B cell (primary cell): ENCODE data around the gene ACAP3. TPM values are rescaled to one million over a fixed set of nuclear protein-coding genes. Genes with fewer than 3 reads are reported as not detected.

Source experiments
- ATAC-seq: fragments of 200-7000 bp; cut with Tn5 transposase; one replicate; pipeline ENCODE4 v1.10.0; 2021; ENCODE audit warnings: low read depth, mild to moderate bottlenecking, moderate number of reproducible peaks, moderate library complexity
- CTCF ChIA-PET: fragments of 350-600 bp; sonication (Branson Sonifier 250); formaldehyde crosslinking; loops from one replicate; lab custom pipeline; 2021; ENCODE audit warnings: antibody characterized with exemption, inconsistent platforms; lab: Charles Lee
- POLR2A ChIA-PET: fragments of 350-600 bp; sonication (Branson Sonifier 250); formaldehyde crosslinking; loops from one replicate; lab custom pipeline; 2021; ENCODE audit warnings: antibody characterized with exemption; lab: Charles Lee
- DNase-seq: peaks from one replicate; pipeline ENCODE4 v3.0.0; 2013
- H2AFZ ChIP-seq: 2 replicates; pipeline ENCODE4 v1.6.1; 2012; ENCODE audit warnings: mild to moderate bottlenecking, low read depth, low read length; ENCODE audit not compliant: insufficient read depth, poor library complexity, severe bottlenecking
- H3K27ac ChIP-seq, 2 donors: 1 replicate in 1 of 2; 2 replicates in 1 of 2; pipeline ENCODE4 v1.5.1; 2012 to 2013; ENCODE audit warnings: low read length in 2 of 2, mild to moderate bottlenecking in 2 of 2, moderate library complexity in 1 of 2
- H3K27me3 ChIP-seq, 4 experiments: fragments of 200-600 bp in 1 of 4; sonication (generic) in 1 of 4; replicated peaks in 1 of 4; 1 replicate in 2 of 4; 2 replicates in 2 of 4; pipeline versions ENCODE4 v1.6.1 to v1.7.0; 2013 to 2016; ENCODE audit warnings: low read length in 3 of 4, mild to moderate bottlenecking in 2 of 4, mixed read lengths in 1 of 4, moderate library complexity in 1 of 4; ENCODE audit not compliant: insufficient read depth in 4 of 4, control insufficient read depth in 3 of 4; ENCODE audit errors: control extremely low read depth in 1 of 4
- H3K36me3 ChIP-seq, 2 experiments: replicated peaks in 1 of 2; 1 replicate in 1 of 2; 2 replicates in 1 of 2; pipeline versions ENCODE4 v1.6.1 to v1.7.1; 2013; ENCODE audit warnings: low read length in 1 of 2; ENCODE audit not compliant: insufficient read depth in 2 of 2, control insufficient read depth in 1 of 2; ENCODE audit errors: control extremely low read depth in 1 of 2, extremely low read depth in 1 of 2
- H3K4me1 ChIP-seq, 2 donors: fragments of 200-600 bp in 1 of 2; sonication (generic) in 1 of 2; 1 replicate in 1 of 2; 2 replicates in 1 of 2; pipeline versions ENCODE4 v1.5.1 to v1.6.1; 2013 to 2017; ENCODE audit warnings: low read length in 2 of 2; ENCODE audit not compliant: control insufficient read depth in 2 of 2, insufficient read depth in 2 of 2
- H3K4me2 ChIP-seq: replicated peaks from 2 replicates; pipeline ENCODE3; 2012; ENCODE audit warnings: mild to moderate bottlenecking, low read depth, low read length; ENCODE audit not compliant: poor library complexity, severe bottlenecking
- H3K4me3 ChIP-seq, 5 experiments: fragments of 200-600 bp in 1 of 5; sonication (generic) in 1 of 5; 1 replicate in 3 of 5; 2 replicates in 2 of 5; pipeline versions ENCODE4 v1.5.1 to v1.7.0; 2011 to 2016; ENCODE audit warnings: low read length in 4 of 5, mild to moderate bottlenecking in 4 of 5, low read depth in 2 of 5, control low read depth in 1 of 5, moderate library complexity in 1 of 5; ENCODE audit not compliant: insufficient read depth in 1 of 5; ENCODE audit errors: control extremely low read depth in 1 of 5, extremely low read depth in 1 of 5
- H3K79me2 ChIP-seq: fragments of 200-600 bp; sonication (generic); one replicate; pipeline ENCODE4 v1.6.0; 2016; ENCODE audit warnings: low read length; ENCODE audit not compliant: control insufficient read depth, insufficient read depth
- H3K9ac ChIP-seq: fragments of 200-600 bp; sonication (generic); 2 replicates; pipeline ENCODE4 v1.6.1; 2017; ENCODE audit warnings: mild to moderate bottlenecking, low read length, moderate library complexity
- H3K9me3 ChIP-seq, 3 donors: one replicate each; pipeline versions ENCODE4 v1.6.1 to v1.7.1; 2013; ENCODE audit warnings: low read length in 2 of 3; ENCODE audit not compliant: control insufficient read depth in 2 of 3, insufficient read depth in 1 of 3; ENCODE audit errors: control extremely low read depth in 1 of 3
- H4K20me1 ChIP-seq: 2 replicates; pipeline ENCODE4 v1.6.0; 2012; ENCODE audit warnings: mild to moderate bottlenecking, low read length; ENCODE audit not compliant: insufficient read depth, control insufficient read depth, poor library complexity, severe bottlenecking
- H3K27ac Mint-ChIP-seq: one replicate; pipeline ENCODE4 v1.8.0; 2021; ENCODE audit warnings: mixed read lengths
- H3K27me3 Mint-ChIP-seq: one replicate; pipeline ENCODE4 v1.8.0; 2021; ENCODE audit warnings: mixed read lengths
- H3K4me1 Mint-ChIP-seq: one replicate; pipeline ENCODE4 v1.8.0; 2021; ENCODE audit warnings: mixed read lengths
- H3K4me3 Mint-ChIP-seq: one replicate; pipeline ENCODE4 v1.8.0; 2021; ENCODE audit warnings: mixed read lengths
- H3K9me3 Mint-ChIP-seq: one replicate; pipeline ENCODE4 v1.8.0; 2022; ENCODE audit warnings: mixed read lengths; ENCODE audit not compliant: insufficient read depth
- CTCF ChIP-seq: fragments of 200-600 bp; IDR thresholded peaks from one replicate; pipeline ENCODE4 v1.8.0; 2022; ENCODE audit warnings: antibody characterized with exemption, mild to moderate bottlenecking
- EZH2 ChIP-seq: IDR thresholded peaks from 2 replicates; pipeline ENCODE4 v1.6.1; 2012; ENCODE audit warnings: borderline replicate concordance, low read depth, mild to moderate bottlenecking, moderate library complexity, low read length; ENCODE audit not compliant: insufficient read depth, poor library complexity, severe bottlenecking
- WGBS: methylation state at CpG from one replicate; pipeline ENCODE4 v1.1.5; 2013; ENCODE audit warnings: missing lambda C conversion rate; ENCODE audit not compliant: insufficient coverage; 5-methylcytosine and 5-hydroxymethylcytosine counted together
- intact Hi-C: fragments of 100-400 bp; cut with micrococcal nuclease; formaldehyde crosslinking; loops from one replicate; pipeline ENCODE4 v1.10.0; 2022
- polyA plus RNA-seq: library from polyadenylated mRNA; depleted of rRNA; stranded (reverse); fragments of >200 nt; gene quantifications from 2 replicates; pipeline ENCODE4 v1.2.3, GENCODE V29; 2012
- total RNA-seq, 2 donors: library from RNA; stranded (reverse); fragments of 120-200 nt in 1 of 2; gene quantifications; 1 replicate in 1 of 2; 2 replicates in 1 of 2; pipeline versions ENCODE4 v1.2.3 to v1.2.4, GENCODE V29; 2013 to 2022

The ACAP3 gene
- total and polyA plus RNA-seq, 2 donors (not counting 1 experiment from before 2014, with no cell fraction given): 40.7 to 124 TPM

DNA sequence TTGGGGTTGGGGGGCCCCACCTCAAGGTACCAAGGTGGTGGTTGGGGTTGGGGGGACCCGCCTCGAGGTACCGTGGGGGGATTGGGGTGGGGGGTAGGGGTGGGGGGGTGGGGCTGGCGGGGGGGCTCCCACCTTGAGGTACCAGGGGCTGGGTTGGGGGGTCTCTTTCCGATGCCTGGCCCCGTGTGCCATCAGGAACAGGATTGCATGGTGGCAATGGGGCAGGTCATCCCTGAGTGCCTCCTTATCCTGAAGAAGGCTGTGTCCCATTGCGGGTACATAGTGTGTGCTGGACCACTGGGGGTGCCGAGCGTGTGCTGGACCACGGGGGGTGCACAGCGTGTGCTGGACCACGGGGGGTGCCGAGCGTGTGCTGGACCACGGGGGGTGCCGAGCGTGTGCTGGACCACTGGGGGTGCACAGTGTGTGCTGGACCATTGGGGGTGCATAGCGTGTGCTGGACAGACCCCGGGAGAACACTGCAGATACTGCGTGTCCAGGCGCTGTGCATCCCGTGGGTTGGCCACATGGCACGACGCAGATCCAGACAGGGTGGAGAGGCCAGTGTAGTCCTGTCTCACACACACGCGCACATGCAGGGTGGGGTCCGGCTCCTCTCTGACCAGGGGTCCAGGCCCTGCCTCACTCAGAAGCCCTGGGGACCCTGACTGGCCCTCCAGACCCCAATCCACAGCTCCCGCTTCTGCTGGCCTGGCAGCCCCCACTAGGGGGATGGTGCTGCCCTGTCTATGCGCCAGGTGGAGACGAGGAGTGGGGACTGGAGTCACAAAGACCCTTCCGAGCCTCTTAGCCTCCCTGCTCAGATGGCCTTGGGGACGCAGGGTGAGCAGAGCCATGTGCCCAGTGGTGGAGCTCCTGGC, 23.3 kb downstream of the ACAP3 start:
- no peak overlapping the region for H3K4me3 ChIP-seq
- intact Hi-C loops: no loop called here
- DNase-seq (no peak), ATAC-seq (no peak)
- ChIA-PET POLR2A (no interaction called here), CTCF (no interaction called here)
- H4K20me1 ChIP-seq: no peaks in the 10 kb centered on the region
- H3K9me3 ChIP-seq: no peaks in the 10 kb centered on the region
- no peak overlapping the region for H3K4me2 ChIP-seq
- Mint-ChIP-seq H3K27me3 (no peaks in the 10 kb centered on the region), H3K9me3 (no peaks in the 10 kb centered on the region), H3K27ac (no peak overlapping the region), H3K4me3 (no peak overlapping the region), H3K4me1 (peaks cover 3% of the 10 kb centered on the region)
- H3K79me2 ChIP-seq: no peaks in the 10 kb centered on the region
- H3K36me3 ChIP-seq: no peaks in the 10 kb centered on the region
- no peaks in the 10 kb centered on the region for H3K27me3 ChIP-seq
- peaks cover 0 to 3% of the 10 kb centered on the region in 2 donors for H3K4me1 ChIP-seq
- 92% methylated on average over 28 of the region's 32 CpGs for WGBS
- no peak for TF ChIP-seq CTCF
- TF ChIP-seq EZH2: no peak
- H2AFZ ChIP-seq: no peak overlapping the region
- H3K9ac ChIP-seq: no peak overlapping the region
- no peak overlapping the region for H3K27ac ChIP-seq

- H3K27ac Mint-ChIP-seq: no peak overlapping the region
- POLR2A ChIA-PET: no interaction called here
Observed at GRCh38 chr1:1283821-1284220, 23.9 kb downstream of the ACAP3 start.

More at GRCh38 chr1:1283821-1284220, 23.9 kb downstream of the ACAP3 start:
- no peak overlapping the region for H3K4me3 Mint-ChIP-seq
- H2AFZ ChIP-seq: no peak overlapping the region
- H3K27me3 Mint-ChIP-seq: no peaks in the 10 kb centered on the region
- H3K27me3 ChIP-seq: no peaks in the 10 kb centered on the region
- H3K4me2 ChIP-seq: no peak overlapping the region
- peaks cover 0 to 3% of the 10 kb centered on the region in 2 donors for H3K4me1 ChIP-seq
- intact Hi-C loops: no loop called here
- no peak for TF ChIP-seq CTCF
- TF ChIP-seq EZH2: no peak
- ATAC-seq (no peak), DNase-seq (no peak)
- no peaks in the 10 kb centered on the region for H3K9me3 ChIP-seq
- 10% methylated on average over 3 of the region's 9 CpGs for WGBS
- H3K27ac ChIP-seq: no peak overlapping the region
- H3K36me3 ChIP-seq: no peaks in the 10 kb centered on the region
- no peaks in the 10 kb centered on the region for H3K9me3 Mint-ChIP-seq
- no peaks in the 10 kb centered on the region for H4K20me1 ChIP-seq
- H3K4me3 ChIP-seq: no peak overlapping the region
- CTCF ChIA-PET: interaction anchor here (1.8 kb wide), 1 partner anchor 8 kb away, joined by 3 read pairs; no protein-coding TSS in a partner anchor
- no peaks in the 10 kb centered on the region for H3K79me2 ChIP-seq
- no peak overlapping the region for H3K9ac ChIP-seq
- peaks cover 3% of the 10 kb centered on the region for H3K4me1 Mint-ChIP-seq
